CD4-positive, alpha-beta T cell treated with Interleukin-1 beta for 1 hour (primary cell): ENCODE measurements around the gene TTC7B.

Experiments
- DNase-seq, 2 donors: peaks; one replicate each; pipeline ENCODE4 v3.0.0-alpha.2; 2020 to 2022

The TTC7B gene

DNA sequence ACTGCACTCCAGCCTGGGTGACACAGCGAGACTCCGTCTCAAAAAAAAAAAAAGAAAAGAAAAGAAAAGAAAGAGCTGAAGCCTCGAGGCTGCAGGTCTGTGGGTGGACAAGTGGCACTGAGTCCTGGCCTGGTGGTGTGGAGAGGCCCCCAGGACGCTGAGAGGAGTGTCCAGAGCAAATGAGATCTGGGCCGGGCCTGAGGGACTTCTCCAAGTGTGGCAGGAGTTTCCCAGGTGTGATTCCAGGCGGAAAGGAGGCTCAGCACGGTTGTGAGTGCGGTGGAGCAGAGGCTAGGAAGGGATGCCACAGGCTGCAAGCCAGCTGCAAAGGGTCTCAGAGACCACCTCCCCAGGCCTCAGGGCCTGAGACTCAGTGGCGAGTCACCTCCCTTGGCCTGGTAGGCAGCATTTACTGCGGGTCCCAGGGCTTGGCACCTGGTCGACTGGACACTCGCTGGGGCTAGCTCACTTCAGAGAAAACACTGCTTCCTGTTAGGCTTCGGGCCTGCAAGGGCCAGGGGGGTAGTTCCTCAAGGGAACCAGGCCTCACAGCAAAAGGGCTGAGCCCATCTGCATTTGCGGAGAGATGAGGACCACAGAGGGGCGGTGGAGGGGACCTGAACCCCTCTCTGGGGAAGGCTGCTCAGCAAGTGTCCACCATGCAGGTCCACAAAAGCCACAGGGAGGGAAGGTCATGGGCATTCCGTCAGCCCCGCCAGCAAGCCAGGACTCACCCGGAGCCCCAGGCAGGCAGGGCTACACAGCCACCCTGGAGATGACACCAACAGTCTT, 11.7 kb downstream of the TTC7B start:
- no peak for DNase-seq

- DNase-seq: no peak
Measured at GRCh38 chr14:90803249-90803648, 13.0 kb downstream of the TTC7B start.

- no peak for DNase-seq
Measured at GRCh38 chr14:90799420-90799819, 16.8 kb downstream of the TTC7B start.

DNA sequence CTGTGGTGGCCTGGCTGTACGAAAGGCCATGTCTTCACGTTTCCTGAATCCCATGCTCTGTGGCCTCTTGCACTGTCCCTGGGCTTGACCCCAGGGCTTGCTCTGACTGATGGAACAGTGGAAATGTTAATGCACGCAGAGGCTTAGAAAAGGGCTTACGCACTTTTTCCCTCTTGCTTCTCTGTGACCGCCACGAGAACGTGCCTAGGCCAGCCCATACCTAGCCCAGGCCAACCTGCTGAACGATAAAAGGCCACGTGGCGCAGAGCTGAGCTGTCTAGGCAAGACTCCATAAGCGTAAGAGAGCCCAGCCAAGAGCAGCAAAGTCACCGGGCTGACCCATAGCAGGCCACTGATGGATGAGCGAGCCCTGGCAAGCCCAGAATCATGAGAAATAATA, 18.3 kb downstream of the TTC7B start:
- DNase-seq: no peak

- no peak for DNase-seq
Measured at GRCh38 chr14:90797451-90797850, 18.8 kb downstream of the TTC7B start.

DNA sequence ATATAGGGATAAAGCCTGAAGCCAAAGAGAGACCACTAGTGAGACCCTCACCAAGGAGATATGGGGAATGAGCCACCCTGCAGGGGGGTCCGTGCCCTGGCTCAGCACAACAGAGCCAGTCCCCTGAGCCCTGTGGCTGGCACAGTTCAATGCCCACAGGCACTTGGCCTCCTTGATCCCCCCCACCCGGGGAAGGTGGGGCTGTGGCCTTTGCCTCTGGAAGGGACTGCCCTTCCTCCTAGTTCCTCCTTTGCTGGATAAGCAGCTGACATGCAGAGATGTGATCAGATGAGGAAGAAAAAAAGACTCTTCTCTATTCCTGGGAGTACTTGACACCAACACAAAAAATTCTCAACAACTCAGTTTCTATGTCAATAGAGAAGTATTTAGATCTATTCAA, 19.9 kb downstream of the TTC7B start:
- DNase-seq: no peak

- DNase-seq: no peak
Measured at GRCh38 chr14:90795744-90796143, 20.5 kb downstream of the TTC7B start.

- DNase-seq: no peak
Measured at GRCh38 chr14:90791486-90791885, 24.7 kb downstream of the TTC7B start.

GRCh38 chr14:90788031-90788430, 28.2 kb downstream of the TTC7B start:
- peak in 1 of 2 donors; percentile 20 for DNase-seq

GRCh38 chr14:90785876-90786450, 30.3 kb downstream of the TTC7B start:
- DNase-seq: no peak

DNA sequence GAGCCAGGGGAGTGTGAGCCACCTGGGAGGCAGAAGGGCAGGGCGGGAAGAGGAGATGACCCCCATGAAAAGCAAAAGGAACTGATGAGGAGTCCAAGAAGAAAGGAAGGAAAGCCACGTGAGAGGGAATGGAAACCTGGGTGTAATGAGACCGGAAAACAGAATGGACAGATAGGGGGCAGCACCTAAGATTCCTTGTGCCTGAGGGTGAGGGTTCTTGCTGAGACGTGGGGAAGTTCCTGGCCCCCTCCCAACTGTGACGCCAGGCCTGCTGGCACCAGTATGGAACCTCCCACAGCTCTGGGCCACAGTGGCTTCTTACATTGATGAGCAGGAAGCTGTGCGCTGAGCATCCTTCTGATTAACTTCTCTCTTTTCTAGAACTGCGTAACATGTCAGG, 30.8 kb downstream of the TTC7B start:
- DNase-seq: peak in 1 of 2 donors; percentile 43

DNA sequence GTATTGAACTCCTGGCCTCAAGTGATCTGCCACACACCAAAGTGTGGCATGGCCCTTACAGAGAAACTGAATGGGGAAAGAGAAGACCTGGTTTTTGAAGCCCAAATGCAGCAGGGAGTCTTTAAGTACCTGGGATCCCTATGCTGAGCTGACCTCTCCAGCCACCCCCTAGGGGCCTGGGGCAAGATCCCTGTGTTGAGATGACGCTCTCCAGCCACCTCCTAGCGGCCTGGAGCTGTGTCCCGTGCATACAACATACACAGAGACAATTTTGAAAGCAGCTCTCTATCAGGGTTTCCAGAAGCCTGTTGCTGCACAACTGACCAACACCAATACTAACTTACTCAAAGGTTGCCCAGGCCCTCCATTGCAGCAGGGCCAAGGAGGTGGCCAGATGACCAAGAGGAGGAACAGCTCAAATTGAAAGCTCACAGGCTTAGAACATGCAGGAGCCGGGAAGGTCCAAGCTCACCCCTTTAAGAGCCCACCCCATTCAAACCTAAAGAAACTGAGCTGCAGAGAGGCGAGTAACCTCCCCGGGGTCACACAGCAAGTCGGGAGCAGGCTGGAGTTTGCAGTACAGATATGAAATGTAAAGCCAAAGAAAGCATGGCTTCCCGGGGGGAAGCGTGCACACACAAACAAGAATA, 31.5 kb downstream of the TTC7B start:
- DNase-seq: no peak

GRCh38 chr14:90783344-90783743, 32.9 kb downstream of the TTC7B start:
- DNase-seq: no peak

- DNase-seq: no peak
Measured at GRCh38 chr14:90782892-90783291, 33.3 kb downstream of the TTC7B start.

DNA sequence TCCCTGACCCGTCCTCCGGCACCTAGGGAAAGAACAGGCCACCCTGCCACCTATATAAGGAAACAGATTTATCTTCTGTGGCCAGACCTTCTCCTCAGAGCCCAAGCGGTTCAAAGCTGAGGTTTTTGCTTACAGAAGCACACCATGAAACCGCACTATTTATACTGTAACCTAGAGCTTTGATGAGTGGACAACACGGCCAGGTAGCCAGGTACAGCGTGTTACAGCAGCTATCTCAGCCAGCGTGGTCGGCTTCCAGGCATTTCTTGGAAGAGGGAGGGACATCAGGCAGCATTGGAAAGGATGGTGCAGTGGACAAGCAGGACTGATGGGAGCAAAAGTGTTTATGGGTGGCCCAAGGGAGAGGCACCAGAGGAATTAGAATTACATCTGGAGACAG, 34.4 kb downstream of the TTC7B start:
- DNase-seq: no peak

GRCh38 chr14:90781344-90781761, 34.9 kb downstream of the TTC7B start:
- no peak for DNase-seq

DNA sequence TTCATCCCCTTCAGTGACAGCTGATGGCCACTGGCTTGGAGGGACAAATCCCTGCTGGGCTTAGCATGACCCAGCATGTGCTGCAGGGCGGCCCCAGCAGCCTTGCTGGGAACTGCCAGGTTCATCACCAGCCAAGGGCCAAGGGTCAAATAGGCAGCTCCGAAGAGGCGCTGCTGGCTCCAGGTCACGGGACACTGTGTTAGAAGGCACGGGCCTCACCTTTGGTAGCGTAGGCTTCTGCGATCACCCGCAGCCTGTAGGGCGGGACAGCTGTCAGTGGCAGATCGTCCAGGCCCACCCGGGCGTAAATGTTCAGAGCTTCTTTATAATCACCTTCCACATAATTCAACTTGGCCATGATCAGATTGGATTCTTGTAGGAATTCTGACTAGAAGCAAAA, 35.7 kb downstream of the TTC7B start:
- DNase-seq: no peak

- no peak for DNase-seq
Measured at GRCh38 chr14:90778571-90779255, 37.5 kb downstream of the TTC7B start.

DNA sequence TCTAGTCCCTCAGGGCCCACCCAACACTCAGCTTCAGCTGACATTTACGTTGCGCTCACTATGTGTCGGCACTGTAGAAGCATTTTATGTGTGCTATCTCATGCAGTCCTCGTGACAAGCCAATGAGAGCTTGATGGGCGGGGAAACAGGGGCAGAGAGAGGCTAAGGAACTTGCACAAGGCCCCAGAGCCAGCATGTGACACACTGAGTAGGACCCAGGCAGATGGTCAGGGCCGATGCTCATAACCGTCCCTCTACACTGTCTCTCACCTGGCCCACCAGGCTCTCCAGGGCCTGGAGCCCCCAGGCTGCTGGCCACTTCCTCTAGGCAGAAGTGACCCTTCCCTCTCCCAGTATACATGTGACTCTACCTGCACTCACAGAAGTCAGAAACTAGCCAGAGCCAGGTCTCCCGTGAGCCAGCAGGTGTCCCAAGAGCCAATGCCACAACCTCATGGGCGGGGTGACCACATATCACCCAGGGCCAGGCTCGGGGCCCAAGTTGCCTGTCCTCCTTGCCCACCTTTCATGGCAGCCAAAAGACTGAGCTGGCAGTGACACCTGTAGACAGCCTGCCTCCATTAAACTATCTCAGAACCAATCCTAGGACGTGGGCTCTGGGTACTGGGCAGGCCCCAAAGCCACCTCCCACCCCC, 38.3 kb downstream of the TTC7B start:
- no peak for DNase-seq

GRCh38 chr14:90777358-90777757, 38.9 kb downstream of the TTC7B start:
- DNase-seq: no peak

DNA sequence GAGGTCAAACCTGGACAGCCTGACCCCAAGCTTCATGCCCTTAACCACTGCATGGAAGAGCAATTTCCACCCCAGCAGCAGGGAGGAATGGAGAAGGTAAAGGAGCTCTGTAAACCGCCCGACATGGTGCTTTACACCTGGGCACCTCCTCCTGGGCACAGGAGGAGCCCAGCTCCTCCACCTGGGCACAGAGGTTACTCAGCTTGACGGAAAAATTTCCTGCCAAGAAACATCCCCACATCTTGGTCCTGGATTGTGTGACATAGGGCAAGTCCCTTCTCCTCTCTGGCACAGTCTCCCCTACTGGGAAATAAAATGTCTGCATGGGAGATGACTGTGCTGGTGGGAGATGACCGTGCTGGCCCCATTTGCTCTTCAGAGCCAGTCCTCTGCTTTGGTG, 40.8 kb downstream of the TTC7B start:
- no peak for DNase-seq

DNA sequence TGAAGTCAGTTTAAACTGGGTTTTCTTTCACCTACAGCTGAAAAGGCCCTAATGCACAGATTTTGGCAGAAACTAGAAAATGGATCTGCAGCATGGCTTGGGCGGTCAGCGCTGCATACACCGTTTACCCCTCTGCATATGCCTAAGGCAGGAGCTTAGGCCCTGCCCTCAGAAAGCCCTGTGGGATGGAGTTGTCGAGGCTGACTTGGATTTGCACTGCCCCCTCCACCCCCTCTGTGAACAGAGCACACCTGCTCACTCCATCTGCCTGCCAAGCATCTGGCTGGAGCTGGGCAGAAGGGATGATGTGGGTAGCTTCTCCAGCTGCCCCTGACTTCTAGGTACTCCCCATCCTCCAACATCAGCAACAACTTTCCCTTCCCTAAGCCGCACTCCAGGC, 41.9 kb downstream of the TTC7B start:
- no peak for DNase-seq

- no peak for DNase-seq
Measured at GRCh38 chr14:90773705-90774104, 42.5 kb downstream of the TTC7B start.
